Measurements from ENCODE around the gene FASTK. TPM values are rescaled to one million over a fixed set of nuclear protein-coding genes. Genes with fewer than 3 reads are reported as not detected.

FASTK gene
- total RNA-seq, 1 donor from 2014 or later: 68.0 TPM

- peak overlapping the region; percentile 83 for H3K4me3 Mint-ChIP-seq (ENCODE audit: unreplicated experiment)
- no peaks in the 10 kb centered on the region for H3K9me3 Mint-ChIP-seq (ENCODE audit: unreplicated experiment)
- H3K36me3 Mint-ChIP-seq (ENCODE audit: low read depth, unreplicated experiment): peaks cover 52% of the 10 kb centered on the region
- peaks cover 27% of the 10 kb centered on the region for H3K27me3 Mint-ChIP-seq (ENCODE audit: unreplicated experiment)
- DNase-seq (ENCODE audit: low spot score): no peak
- H3K4me1 Mint-ChIP-seq (ENCODE audit: unreplicated experiment): peaks cover 18% of the 10 kb centered on the region
- TF ChIP-seq, protein P1, sequence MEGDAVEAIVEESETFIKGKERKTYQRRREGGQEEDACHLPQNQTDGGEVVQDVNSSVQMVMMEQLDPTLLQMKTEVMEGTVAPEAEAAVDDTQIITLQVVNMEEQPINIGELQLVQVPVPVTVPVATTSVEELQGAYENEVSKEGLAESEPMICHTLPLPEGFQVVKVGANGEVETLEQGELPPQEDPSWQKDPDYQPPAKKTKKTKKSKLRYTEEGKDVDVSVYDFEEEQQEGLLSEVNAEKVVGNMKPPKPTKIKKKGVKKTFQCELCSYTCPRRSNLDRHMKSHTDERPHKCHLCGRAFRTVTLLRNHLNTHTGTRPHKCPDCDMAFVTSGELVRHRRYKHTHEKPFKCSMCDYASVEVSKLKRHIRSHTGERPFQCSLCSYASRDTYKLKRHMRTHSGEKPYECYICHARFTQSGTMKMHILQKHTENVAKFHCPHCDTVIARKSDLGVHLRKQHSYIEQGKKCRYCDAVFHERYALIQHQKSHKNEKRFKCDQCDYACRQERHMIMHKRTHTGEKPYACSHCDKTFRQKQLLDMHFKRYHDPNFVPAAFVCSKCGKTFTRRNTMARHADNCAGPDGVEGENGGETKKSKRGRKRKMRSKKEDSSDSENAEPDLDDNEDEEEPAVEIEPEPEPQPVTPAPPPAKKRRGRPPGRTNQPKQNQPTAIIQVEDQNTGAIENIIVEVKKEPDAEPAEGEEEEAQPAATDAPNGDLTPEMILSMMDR (IDR thresholded peaks at IDR 0.05; ENCODE audit: unreplicated experiment): no peak
- no peak overlapping the region for H3K27ac Mint-ChIP-seq (ENCODE audit: unreplicated experiment)
Observed at GRCh38 chr7:151121380-151122170, 41.0 kb upstream of the FASTK start.

GRCh38 chr7:151120896-151121295 is 40.3 kb upstream of the FASTK start:
- Mint-ChIP-seq H3K27me3 (ENCODE audit: unreplicated experiment) (peaks cover 27% of the 10 kb centered on the region), H3K36me3 (ENCODE audit: low read depth, unreplicated experiment) (peaks cover 52% of the 10 kb centered on the region), H3K4me3 (ENCODE audit: unreplicated experiment) (peak overlapping the region; percentile 62), H3K4me1 (ENCODE audit: unreplicated experiment) (peaks cover 19% of the 10 kb centered on the region), H3K9me3 (ENCODE audit: unreplicated experiment) (no peaks in the 10 kb centered on the region), H3K27ac (ENCODE audit: unreplicated experiment) (no peak overlapping the region)
- TF ChIP-seq, protein P1 (IDR thresholded peaks at IDR 0.05; ENCODE audit: unreplicated experiment): no peak
- no peak for DNase-seq (ENCODE audit: low spot score)

DNA sequence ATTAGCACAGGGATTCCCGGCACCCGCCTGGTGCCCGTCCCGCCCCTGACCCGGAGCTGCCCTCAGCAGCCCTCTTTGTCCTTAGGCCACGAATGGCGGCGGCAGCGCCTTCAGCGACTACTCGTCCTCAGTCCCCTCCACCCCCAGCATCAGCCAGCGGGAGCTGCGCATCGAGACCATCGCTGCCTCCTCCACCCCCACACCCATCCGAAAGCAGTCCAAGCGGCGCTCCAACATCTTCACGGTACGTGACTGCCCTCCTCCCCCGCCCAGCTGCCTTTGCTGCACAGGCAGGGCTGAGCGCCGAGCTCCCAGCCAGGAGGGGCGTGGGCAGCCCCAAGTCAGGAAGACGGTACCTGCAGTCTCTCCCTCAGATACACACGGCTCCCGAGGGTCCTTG is 39.3 kb upstream of the FASTK start:
- peaks cover 20% of the 10 kb centered on the region for H3K4me1 Mint-ChIP-seq (ENCODE audit: unreplicated experiment)
- H3K4me3 Mint-ChIP-seq (ENCODE audit: unreplicated experiment): no peak overlapping the region
- no peaks in the 10 kb centered on the region for H3K9me3 Mint-ChIP-seq (ENCODE audit: unreplicated experiment)
- peaks cover 50% of the 10 kb centered on the region for H3K36me3 Mint-ChIP-seq (ENCODE audit: low read depth, unreplicated experiment)
- TF ChIP-seq, protein P1 (IDR thresholded peaks at IDR 0.05; ENCODE audit: unreplicated experiment): no peak
- no peak for DNase-seq (ENCODE audit: low spot score)
- H3K27ac Mint-ChIP-seq (ENCODE audit: unreplicated experiment): no peak overlapping the region
- H3K27me3 Mint-ChIP-seq (ENCODE audit: unreplicated experiment): peaks cover 30% of the 10 kb centered on the region

GRCh38 chr7:151119055-151119415 is 38.4 kb upstream of the FASTK start:
- H3K4me3 Mint-ChIP-seq (ENCODE audit: unreplicated experiment): peak overlapping the region; percentile 56
- no peak overlapping the region for H3K27ac Mint-ChIP-seq (ENCODE audit: unreplicated experiment)
- H3K36me3 Mint-ChIP-seq (ENCODE audit: low read depth, unreplicated experiment): peaks cover 41% of the 10 kb centered on the region
- TF ChIP-seq, protein P1 (IDR thresholded peaks at IDR 0.05; ENCODE audit: unreplicated experiment): no peak
- peaks cover 23% of the 10 kb centered on the region for H3K27me3 Mint-ChIP-seq (ENCODE audit: unreplicated experiment)
- no peaks in the 10 kb centered on the region for H3K9me3 Mint-ChIP-seq (ENCODE audit: unreplicated experiment)
- DNase-seq (ENCODE audit: low spot score): no peak
- H3K4me1 Mint-ChIP-seq (ENCODE audit: unreplicated experiment): peaks cover 15% of the 10 kb centered on the region
